BE2C (cell line): ENCODE results near the gene MYO5B.

Experiments
- DNase-seq: peaks from one replicate; pipeline ENCODE4 v3.0.0-alpha.2; 2020
- H3K27me3 ChIP-seq: fragments of 250-450 bp; sonication (Bioruptor Pico); 2 replicates; pipeline ENCODE4 v1.5.1; 2020; ENCODE audit warnings: mild to moderate bottlenecking
- H3K36me3 ChIP-seq: fragments of 250-450 bp; sonication (Bioruptor Pico); 2 replicates; pipeline ENCODE4 v1.5.1; 2020; ENCODE audit warnings: mild to moderate bottlenecking
- H3K4me1 ChIP-seq: fragments of 250-450 bp; sonication (Bioruptor Pico); 2 replicates; pipeline ENCODE4 v1.5.1; 2020
- H3K4me3 ChIP-seq: 2 replicates; pipeline ENCODE4 v1.5.1; 2011; ENCODE audit warnings: low read depth, low read length
- H3K9me3 ChIP-seq: fragments of 250-450 bp; sonication (Bioruptor Pico); 2 replicates; pipeline ENCODE4 v1.5.1; 2020
- TF ChIP-seq, protein P1 (sequence below): IDR thresholded peaks from 2 replicates; pipeline ENCODE4 v1.5.1; 2012; ENCODE audit warnings: mild to moderate bottlenecking, low read depth, low read length

The MYO5B gene

DNA sequence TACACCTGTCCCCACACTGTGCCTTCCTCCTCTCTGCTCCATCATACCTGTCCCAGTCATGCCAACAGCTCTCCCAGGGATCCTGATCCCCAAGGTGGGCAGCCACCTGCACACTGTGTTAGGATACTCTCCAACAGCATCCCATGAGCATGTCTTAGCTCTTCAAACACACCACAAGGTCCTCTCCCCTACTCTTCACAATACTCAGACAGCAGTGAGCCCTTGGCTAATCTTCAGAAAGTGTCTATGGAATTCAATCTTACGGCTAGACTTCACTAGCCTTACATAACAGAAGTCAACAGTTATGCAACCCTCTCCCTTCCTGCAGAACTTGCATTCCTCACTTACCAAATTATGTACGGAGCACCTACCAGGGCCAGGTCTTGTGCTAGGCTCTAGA is 79.9 kb downstream of the MYO5B start:
- H3K4me1 ChIP-seq, result no peaks in the 10 kb centered on the region
- H3K36me3 ChIP-seq, result no peaks in the 10 kb centered on the region
- TF ChIP-seq, protein P1, sequence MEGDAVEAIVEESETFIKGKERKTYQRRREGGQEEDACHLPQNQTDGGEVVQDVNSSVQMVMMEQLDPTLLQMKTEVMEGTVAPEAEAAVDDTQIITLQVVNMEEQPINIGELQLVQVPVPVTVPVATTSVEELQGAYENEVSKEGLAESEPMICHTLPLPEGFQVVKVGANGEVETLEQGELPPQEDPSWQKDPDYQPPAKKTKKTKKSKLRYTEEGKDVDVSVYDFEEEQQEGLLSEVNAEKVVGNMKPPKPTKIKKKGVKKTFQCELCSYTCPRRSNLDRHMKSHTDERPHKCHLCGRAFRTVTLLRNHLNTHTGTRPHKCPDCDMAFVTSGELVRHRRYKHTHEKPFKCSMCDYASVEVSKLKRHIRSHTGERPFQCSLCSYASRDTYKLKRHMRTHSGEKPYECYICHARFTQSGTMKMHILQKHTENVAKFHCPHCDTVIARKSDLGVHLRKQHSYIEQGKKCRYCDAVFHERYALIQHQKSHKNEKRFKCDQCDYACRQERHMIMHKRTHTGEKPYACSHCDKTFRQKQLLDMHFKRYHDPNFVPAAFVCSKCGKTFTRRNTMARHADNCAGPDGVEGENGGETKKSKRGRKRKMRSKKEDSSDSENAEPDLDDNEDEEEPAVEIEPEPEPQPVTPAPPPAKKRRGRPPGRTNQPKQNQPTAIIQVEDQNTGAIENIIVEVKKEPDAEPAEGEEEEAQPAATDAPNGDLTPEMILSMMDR, result no peak
- no peaks in the 10 kb centered on the region for H3K9me3 ChIP-seq
- no peak for DNase-seq
- H3K27me3 ChIP-seq, result no peaks in the 10 kb centered on the region
- H3K4me3 ChIP-seq, result no peak overlapping the region

DNA sequence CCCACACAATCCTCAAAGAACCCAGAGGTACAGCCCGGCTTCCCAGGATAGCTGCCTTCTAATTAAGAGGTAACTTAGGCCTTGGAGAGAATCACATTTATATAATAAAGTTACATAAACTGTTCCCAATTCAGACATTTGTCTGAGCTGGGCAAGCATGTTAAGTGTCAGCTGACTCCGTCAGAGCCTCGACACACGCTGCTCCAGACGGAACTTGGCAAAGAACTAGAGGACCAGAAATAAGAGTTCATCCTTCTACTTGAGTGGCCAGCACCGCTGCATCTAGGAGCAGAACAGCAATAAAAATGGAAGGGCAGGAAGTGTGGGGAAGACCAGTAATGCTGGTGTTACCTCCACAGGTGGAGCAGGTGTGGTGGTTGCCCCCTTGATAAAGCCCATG is 80.5 kb downstream of the MYO5B start:
- H3K9me3 ChIP-seq, result no peaks in the 10 kb centered on the region
- H3K4me1 ChIP-seq, result no peaks in the 10 kb centered on the region
- no peak for DNase-seq
- no peak overlapping the region for H3K4me3 ChIP-seq
- H3K36me3 ChIP-seq, result no peaks in the 10 kb centered on the region
- TF ChIP-seq, protein P1, result no peak
- no peaks in the 10 kb centered on the region for H3K27me3 ChIP-seq

DNA sequence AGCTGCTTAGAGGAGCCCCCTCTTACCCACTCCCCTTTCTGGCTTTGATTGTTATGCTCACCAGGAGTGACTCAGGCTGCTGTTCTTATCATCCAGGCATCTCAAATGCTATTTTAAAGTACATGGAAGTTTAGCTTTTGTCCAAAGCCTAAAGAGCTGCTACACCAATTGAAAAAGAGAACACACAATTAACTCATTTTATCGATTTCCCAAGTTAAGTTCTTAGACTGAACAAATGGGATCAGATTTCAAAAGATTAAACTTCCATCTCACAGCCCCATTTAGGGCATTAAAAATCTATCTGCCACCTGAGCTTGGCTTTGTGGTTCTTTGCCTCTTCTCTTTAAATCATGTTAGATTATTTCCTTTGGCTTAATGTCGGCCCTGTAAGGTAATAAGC is 81.2 kb downstream of the MYO5B start:
- no peak for DNase-seq
- H3K4me3 ChIP-seq, result no peak overlapping the region

DNA sequence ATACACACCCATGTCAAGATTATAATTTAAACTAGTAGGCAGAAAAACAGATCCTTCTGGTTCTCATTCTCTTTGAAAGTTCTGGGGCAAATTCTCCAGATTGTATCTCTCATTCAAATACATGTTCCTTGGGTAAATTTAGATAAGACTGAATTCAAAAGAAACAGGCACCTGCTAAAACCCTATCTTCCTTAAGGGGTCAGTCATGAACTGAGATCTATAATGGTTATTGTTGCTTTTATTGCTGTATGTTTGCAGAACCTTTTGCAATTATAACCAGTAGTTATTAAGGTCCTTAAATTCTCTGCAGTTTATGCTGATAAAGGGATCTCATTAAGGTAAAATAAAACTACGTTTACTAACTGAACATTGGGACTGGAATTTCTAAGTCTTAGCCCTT is 83.5 kb downstream of the MYO5B start:
- Histone ChIP-seq H3K9me3 (no peaks in the 10 kb centered on the region), H3K4me1 (no peaks in the 10 kb centered on the region), H3K27me3 (no peaks in the 10 kb centered on the region), H3K36me3 (no peaks in the 10 kb centered on the region), H3K4me3 (no peak overlapping the region)
- TF ChIP-seq, protein P1, result no peak
- DNase-seq, result no peak

More for the DNA sequence above, 81.2 kb downstream of the MYO5B start:
- TF ChIP-seq, protein P1, result no peak
- Histone ChIP-seq H3K4me1 (no peaks in the 10 kb centered on the region), H3K27me3 (no peaks in the 10 kb centered on the region), H3K9me3 (no peaks in the 10 kb centered on the region), H3K36me3 (no peaks in the 10 kb centered on the region)

DNA sequence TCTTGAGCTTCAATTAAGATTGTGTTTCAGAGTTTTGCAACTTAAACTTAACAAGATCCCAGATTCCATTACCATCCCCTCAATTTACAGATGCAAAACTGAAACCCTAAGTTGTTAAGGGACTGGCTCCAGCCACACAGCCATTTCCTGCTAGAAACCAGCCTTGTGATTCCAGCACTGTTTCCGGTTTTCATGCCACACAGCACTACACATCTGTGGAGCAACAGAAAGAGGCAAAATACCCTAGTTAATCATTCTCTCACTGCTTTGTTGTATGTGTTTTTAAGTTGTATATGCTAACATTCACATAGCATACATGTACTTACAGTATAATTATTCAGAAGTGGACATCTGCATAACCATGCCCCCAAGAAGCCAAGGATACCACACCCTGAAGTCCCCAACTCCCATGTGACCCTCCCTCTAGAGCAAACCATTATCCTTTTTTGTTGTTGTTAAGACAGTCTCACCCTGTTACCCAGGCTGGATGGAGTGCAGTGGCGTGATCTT is 87.4 kb downstream of the MYO5B start:
- no peak for DNase-seq
- H3K27me3 ChIP-seq, result no peaks in the 10 kb centered on the region
- H3K4me3 ChIP-seq, result no peak overlapping the region
- H3K36me3 ChIP-seq, result no peaks in the 10 kb centered on the region
- no peaks in the 10 kb centered on the region for H3K4me1 ChIP-seq
- TF ChIP-seq, protein P1, result no peak
- no peaks in the 10 kb centered on the region for H3K9me3 ChIP-seq

DNA sequence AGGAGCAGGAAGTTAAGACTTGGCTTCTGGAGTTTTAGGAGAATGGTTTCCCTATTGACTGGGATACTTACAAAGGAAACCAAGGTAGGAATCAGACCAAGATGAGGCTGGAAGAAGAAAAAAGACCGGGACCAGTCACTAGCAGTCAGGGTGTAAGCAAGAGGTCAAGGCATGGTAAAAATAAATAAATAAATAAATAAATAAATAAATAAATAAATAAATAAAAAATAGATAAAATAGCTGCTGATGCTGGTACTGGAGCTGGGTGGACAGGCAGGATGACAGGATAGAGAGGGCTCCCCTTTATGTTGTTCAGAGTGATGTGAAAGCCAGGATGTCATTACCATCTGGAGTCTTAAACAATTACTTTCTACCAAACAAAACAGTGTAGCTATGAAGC is 89.9 kb downstream of the MYO5B start:
- TF ChIP-seq, protein P1, result no peak
- Histone ChIP-seq H3K4me1 (no peaks in the 10 kb centered on the region), H3K9me3 (no peaks in the 10 kb centered on the region), H3K4me3 (no peak overlapping the region), H3K36me3 (no peaks in the 10 kb centered on the region), H3K27me3 (no peaks in the 10 kb centered on the region)
- no peak for DNase-seq
